CD4-positive, alpha-beta T cell treated with Interleukin-17A for 4 hours (primary cell): ENCODE measurements around the gene NPY.
"Not testable (repeated sequence)": the region's sequence is repeated elsewhere in the genome, so short reads cannot be mapped to it uniquely, and the experiment has no call there.

Experiments used
- DNase-seq: peaks from one replicate; pipeline ENCODE4 v3.0.0-alpha.2; 2020; ENCODE audit warnings: mixed read lengths

Gene NPY

GRCh38 chr7:24283897-24284698 lies at the start of gene NPY:
TSS of gene NPY (plus strand) at chr7:24284190. CDS start at chr7:24285241, 1,051 bp downstream.
- no peak for DNase-seq

- no peak for DNase-seq
Observed at GRCh38 chr7:24239260-24239659, 44.7 kb upstream of the NPY start.

- DNase-seq, result no peak
Observed at GRCh38 chr7:24241206-24241605, 42.8 kb upstream of the NPY start.

GRCh38 chr7:24244554-24244953 lies 39.4 kb upstream of the NPY start:
- no peak for DNase-seq

GRCh38 chr7:24245362-24245761 lies 38.6 kb upstream of the NPY start:
- no peak for DNase-seq

GRCh38 chr7:24249266-24249665 lies 34.7 kb upstream of the NPY start:
- DNase-seq, result no peak

GRCh38 chr7:24251568-24251967 lies 32.4 kb upstream of the NPY start:
- DNase-seq, result no peak

- peak; percentile 5 for DNase-seq
Observed at GRCh38 chr7:24255139-24255538, 28.9 kb upstream of the NPY start.

GRCh38 chr7:24258324-24258723 lies 25.7 kb upstream of the NPY start:
- DNase-seq, result not testable (repeated sequence)

- DNase-seq, result no peak
Observed at GRCh38 chr7:24271938-24272337, 12.1 kb upstream of the NPY start.

- no peak for DNase-seq
Observed at GRCh38 chr7:24279512-24279911, 4.5 kb upstream of the NPY start.

GRCh38 chr7:24283554-24283896 lies 465 bp upstream of the NPY start:
- no peak for DNase-seq

- no peak for DNase-seq
Observed at GRCh38 chr7:24284699-24285506, 913 bp downstream of the NPY start.

- DNase-seq, result peak; percentile 20
Observed at GRCh38 chr7:24290004-24290641, 6.1 kb downstream of the NPY start.

- DNase-seq, result no peak
Observed at GRCh38 chr7:24291271-24291670, 7.3 kb downstream of the NPY start.

GRCh38 chr7:24297362-24297761 lies 13.4 kb downstream of the NPY start:
- DNase-seq, result no peak

- DNase-seq, result no peak
Observed at GRCh38 chr7:24298696-24299095, 14.7 kb downstream of the NPY start.

- DNase-seq, result no peak
Observed at GRCh38 chr7:24299192-24299591, 15.2 kb downstream of the NPY start.

GRCh38 chr7:24301703-24302102 lies 17.7 kb downstream of the NPY start:
- DNase-seq, result no peak

- no peak for DNase-seq
Observed at GRCh38 chr7:24304494-24305095, 20.6 kb downstream of the NPY start.

- no peak for DNase-seq
Observed at GRCh38 chr7:24307326-24307725, 23.3 kb downstream of the NPY start.

GRCh38 chr7:24312588-24312987 lies 28.6 kb downstream of the NPY start:
- no peak for DNase-seq

GRCh38 chr7:24313777-24314176 lies 29.8 kb downstream of the NPY start:
- DNase-seq, result no peak
